RWPE1 (cell line): ENCODE measurements around the gene ANKRD16.

Source experiments
- CTCF ChIA-PET: fragments of 350-600 bp; sonication (Branson Sonifier 250); formaldehyde crosslinking; extraction: SDS; loops from one replicate; lab custom pipeline; 2021; lab: Yijun Ruan, JAX
- POLR2A ChIA-PET: fragments of 400-600 bp; formaldehyde crosslinking; extraction: SDS; loops from one replicate; lab custom pipeline; 2020; ENCODE audit warnings: antibody characterized with exemption; ENCODE audit not compliant: low non-redundant PET; lab: Yijun Ruan, JAX
- DNase-seq: peaks from one replicate; pipeline ENCODE4 v3.0.0; 2012; ENCODE audit warnings: low spot score
- H3K27ac ChIP-seq: fragments of 450-650 bp; 2 replicates; pipeline ENCODE4 v1.5.1; 2017
- TF ChIP-seq, protein P1 (sequence below): fragments of 450-650 bp; conservative IDR thresholded peaks from 2 replicates; pipeline ENCODE4 v1.5.1; 2017; ENCODE audit warnings: low read depth, mild to moderate bottlenecking

Gene ANKRD16

DNA sequence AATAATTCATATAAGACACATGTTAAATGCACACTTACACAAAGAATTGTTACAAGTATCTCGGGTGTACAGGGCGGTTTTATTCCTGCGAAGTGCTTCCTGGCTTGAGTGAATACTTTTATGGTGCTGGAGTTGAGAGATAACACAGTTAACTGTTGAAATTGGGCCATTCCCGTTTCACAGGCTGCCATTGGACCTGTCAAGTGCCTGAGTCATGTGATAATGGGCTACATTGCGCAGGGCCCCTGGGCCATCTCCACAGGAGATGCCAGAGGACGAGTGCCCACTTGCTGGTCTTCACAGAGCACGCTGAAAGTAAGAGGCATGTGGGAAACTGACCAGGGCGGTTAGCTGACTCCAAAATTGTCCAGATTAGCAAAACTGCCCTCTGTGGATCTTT lies 5.2 kb upstream of the ANKRD16 start:
- ChIA-PET POLR2A (no interaction called here), CTCF (no interaction called here)
- no peak for DNase-seq
- TF ChIP-seq, protein P1, sequence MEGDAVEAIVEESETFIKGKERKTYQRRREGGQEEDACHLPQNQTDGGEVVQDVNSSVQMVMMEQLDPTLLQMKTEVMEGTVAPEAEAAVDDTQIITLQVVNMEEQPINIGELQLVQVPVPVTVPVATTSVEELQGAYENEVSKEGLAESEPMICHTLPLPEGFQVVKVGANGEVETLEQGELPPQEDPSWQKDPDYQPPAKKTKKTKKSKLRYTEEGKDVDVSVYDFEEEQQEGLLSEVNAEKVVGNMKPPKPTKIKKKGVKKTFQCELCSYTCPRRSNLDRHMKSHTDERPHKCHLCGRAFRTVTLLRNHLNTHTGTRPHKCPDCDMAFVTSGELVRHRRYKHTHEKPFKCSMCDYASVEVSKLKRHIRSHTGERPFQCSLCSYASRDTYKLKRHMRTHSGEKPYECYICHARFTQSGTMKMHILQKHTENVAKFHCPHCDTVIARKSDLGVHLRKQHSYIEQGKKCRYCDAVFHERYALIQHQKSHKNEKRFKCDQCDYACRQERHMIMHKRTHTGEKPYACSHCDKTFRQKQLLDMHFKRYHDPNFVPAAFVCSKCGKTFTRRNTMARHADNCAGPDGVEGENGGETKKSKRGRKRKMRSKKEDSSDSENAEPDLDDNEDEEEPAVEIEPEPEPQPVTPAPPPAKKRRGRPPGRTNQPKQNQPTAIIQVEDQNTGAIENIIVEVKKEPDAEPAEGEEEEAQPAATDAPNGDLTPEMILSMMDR = no peak
- H3K27ac ChIP-seq = no peak overlapping the region

DNA sequence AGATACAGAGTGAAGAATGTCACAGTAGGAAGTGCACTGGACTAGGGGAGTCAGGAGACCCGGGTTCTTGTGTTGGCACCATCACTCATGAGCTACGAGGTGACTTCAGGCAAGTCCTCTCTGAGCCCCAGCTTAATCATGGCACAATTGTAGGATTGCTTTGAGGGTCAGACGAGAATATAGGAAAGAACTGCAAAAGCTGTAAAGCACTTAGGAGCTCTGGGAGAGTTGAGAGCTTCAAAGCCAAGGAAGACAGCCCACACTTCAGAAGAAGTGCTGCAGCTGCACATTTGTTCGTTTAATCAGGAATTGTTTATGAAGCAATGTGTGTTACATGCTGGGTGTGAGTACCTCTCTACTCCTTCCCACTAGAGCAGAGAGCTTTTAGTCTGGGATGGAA lies 4.7 kb upstream of the ANKRD16 start:
- CTCF ChIA-PET = no interaction called here
- H3K27ac ChIP-seq = no peak overlapping the region
- POLR2A ChIA-PET = no interaction called here
- TF ChIP-seq, protein P1 = no peak
- DNase-seq = no peak

DNA sequence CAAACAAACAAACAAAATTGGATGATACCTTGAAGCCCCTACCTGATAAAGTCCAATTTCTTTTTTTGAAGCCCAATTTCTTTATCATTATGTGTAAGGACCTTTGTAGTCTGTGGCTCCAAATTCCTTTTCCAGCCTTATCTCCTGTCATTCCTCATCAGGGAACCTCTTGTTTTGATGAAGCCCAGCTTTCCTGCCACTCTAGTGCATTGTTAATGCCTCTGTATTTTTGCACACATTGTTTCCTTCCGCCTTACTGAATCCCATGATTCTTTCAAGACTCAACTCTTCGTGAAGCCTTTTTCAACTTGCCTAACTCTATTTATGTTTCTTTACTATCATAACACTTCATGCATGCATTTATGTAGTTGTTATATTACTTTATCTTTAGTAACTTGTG lies 3.6 kb upstream of the ANKRD16 start:
- TF ChIP-seq, protein P1 = no peak
- no peak overlapping the region for H3K27ac ChIP-seq
- no peak for DNase-seq
- CTCF ChIA-PET = interaction anchor here (0.6 kb wide), 1 partner anchor 31 kb away, joined by 3 read pairs; no protein-coding TSS in a partner anchor
- POLR2A ChIA-PET = no interaction called here

DNA sequence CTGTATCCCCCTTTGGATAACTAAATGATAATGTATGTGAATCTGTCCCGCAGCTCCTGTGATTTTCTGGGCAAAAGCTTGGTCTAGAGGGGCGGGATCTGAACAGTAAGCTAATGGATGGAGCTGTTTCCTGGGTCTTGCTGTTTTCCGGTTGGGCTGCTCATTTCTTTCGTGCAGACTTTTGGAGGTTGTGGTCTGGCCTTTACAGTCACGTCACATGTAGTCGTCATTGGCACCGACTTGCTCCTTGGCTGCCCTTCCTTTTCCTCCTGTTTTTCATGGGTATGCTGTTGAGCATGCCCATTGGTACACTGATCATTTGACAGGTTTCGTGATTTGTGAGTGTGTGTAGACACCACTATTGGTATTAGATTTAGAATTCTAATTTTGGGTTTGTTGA lies 2.3 kb upstream of the ANKRD16 start:
- no peak overlapping the region for H3K27ac ChIP-seq
- POLR2A ChIA-PET = no interaction called here
- CTCF ChIA-PET = no interaction called here
- TF ChIP-seq, protein P1 = no peak
- DNase-seq = no peak

DNA sequence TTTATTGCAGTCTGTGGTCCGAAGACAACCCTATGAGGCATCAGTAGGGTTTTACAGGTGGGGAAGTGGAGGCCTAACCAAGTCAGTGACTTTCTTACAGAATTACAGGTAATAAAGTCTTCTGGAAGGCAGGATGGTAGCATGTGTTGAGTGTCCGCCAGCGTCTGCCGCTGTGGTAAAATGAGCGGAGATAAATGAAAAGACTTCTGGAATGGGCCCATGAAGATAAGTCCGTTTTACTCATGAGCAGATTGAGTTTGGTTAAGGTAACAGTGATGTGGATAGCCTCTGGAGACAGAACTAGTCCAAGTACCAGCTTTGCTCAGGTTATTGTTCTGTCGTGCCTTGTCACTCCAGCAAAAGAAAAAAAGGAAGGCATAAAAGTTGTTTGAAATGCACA lies 1.3 kb upstream of the ANKRD16 start:
- TF ChIP-seq, protein P1 = no peak
- no peak for DNase-seq
- POLR2A ChIA-PET = interaction anchor here (0.6 kb wide), 1 partner anchor 515 kb away, joined by 3 read pairs; no protein-coding TSS in a partner anchor
- H3K27ac ChIP-seq = peak overlapping the region; percentile 81
- CTCF ChIA-PET = interaction anchor here (0.6 kb wide), 1 partner anchor 465 kb away, joined by 3 read pairs; no protein-coding TSS in a partner anchor

DNA sequence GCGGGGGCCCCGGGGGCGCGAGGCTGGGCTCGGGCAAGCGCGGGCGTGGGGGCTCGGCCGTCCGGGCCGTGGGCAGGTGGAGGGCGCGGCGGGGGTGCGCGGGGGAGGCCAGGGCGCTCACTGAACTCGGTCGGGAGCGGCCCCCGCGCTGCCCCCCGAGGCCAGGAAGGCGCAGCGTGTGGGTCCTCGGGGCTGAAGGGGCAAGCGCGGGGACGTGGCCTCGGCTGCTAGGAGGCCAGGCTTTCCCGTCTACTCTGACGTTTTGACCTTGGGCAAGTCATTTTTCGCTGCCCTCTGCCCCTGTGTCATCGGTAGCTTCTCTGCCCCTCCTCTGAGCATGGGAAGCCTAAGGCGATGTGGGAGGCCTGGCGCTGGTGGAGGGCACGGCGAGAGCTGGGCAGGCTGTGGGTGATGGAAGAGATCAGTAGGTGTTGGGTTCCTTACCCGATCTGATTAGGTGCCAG lies 791 bp upstream of the ANKRD16 start:
- ChIA-PET CTCF (interaction anchor here (0.6 kb wide), 1 partner anchor 465 kb away, joined by 3 read pairs; no protein-coding TSS in a partner anchor), POLR2A (interaction anchor here (0.6 to 0.7 kb wide), 4 partner anchors 76 to 516 kb away, joined by 3 read pairs; partner anchors contain the start of gene GDI2)
- peak; percentile 36 for DNase-seq
- TF ChIP-seq, protein P1 = no peak
- H3K27ac ChIP-seq = peak overlapping the region; percentile 81
